NCI-H524 (cell line): ENCODE results near the gene RBM18.
A peak's percentile ranks its signal among the peaks of the same experiment; 100 is the strongest.

Experiments
- DNase-seq, 2 experiments: peaks; one replicate each; lab custom pipeline; 2025; lab: John Stamatoyannopoulos, UW

RBM18 gene

GRCh38 chr9:122264360-122265148 lies at the start of gene RBM18, which contains the start of gene MRRF:
TSS of gene RBM18 (minus strand) at chr9:122264840. CDS start at chr9:122261492, 3,348 bp downstream.
TSS of gene MRRF (plus strand) at chr9:122264882. CDS start at chr9:122270892, 6,010 bp downstream.
- peak; percentile 85 to 90 for DNase-seq

GRCh38 chr9:122314165-122314564 lies 49.5 kb upstream of the RBM18 start:
- peak; percentile 95 to 100 for DNase-seq

GRCh38 chr9:122309861-122310260 lies 45.2 kb upstream of the RBM18 start:
- no peak for DNase-seq

- DNase-seq, result no peak
Observed at GRCh38 chr9:122307925-122308324, 43.3 kb upstream of the RBM18 start.

- DNase-seq, result no peak
Observed at GRCh38 chr9:122307061-122307460, 42.4 kb upstream of the RBM18 start.

GRCh38 chr9:122302237-122303093 lies 37.8 kb upstream of the RBM18 start:
- DNase-seq, result peak in 1 of 2 experiments; percentile 37

GRCh38 chr9:122297512-122297911 lies 32.9 kb upstream of the RBM18 start:
- DNase-seq, result no peak

- DNase-seq, result no peak
Observed at GRCh38 chr9:122294531-122294930, 29.9 kb upstream of the RBM18 start.

GRCh38 chr9:122291458-122291857 lies 26.8 kb upstream of the RBM18 start:
- no peak for DNase-seq

- DNase-seq, result no peak
Observed at GRCh38 chr9:122287214-122287720, 22.6 kb upstream of the RBM18 start.

- no peak for DNase-seq
Observed at GRCh38 chr9:122286764-122287163, 22.1 kb upstream of the RBM18 start.

GRCh38 chr9:122281368-122281767 lies 16.7 kb upstream of the RBM18 start:
- no peak for DNase-seq

- no peak for DNase-seq
Observed at GRCh38 chr9:122277285-122277897, 12.8 kb upstream of the RBM18 start.

GRCh38 chr9:122276096-122276495 lies 11.5 kb upstream of the RBM18 start:
- DNase-seq, result no peak

- DNase-seq, result no peak
Observed at GRCh38 chr9:122274055-122274454, 9.4 kb upstream of the RBM18 start.

GRCh38 chr9:122268041-122268814 lies 3.6 kb upstream of the RBM18 start:
- DNase-seq, result no peak

GRCh38 chr9:122265149-122265915 lies 692 bp upstream of the RBM18 start:
- peak in 1 of 2 experiments; percentile 33 for DNase-seq

- no peak for DNase-seq
Observed at GRCh38 chr9:122263699-122264349, 816 bp downstream of the RBM18 start.

GRCh38 chr9:122262073-122262472 lies 2.6 kb downstream of the RBM18 start:
- no peak for DNase-seq

- peak; percentile 52 to 73 for DNase-seq
Observed at GRCh38 chr9:122261469-122261881, 3.2 kb downstream of the RBM18 start.
